Measurements from ENCODE around the gene ZNF236.

The ZNF236 gene

DNA sequence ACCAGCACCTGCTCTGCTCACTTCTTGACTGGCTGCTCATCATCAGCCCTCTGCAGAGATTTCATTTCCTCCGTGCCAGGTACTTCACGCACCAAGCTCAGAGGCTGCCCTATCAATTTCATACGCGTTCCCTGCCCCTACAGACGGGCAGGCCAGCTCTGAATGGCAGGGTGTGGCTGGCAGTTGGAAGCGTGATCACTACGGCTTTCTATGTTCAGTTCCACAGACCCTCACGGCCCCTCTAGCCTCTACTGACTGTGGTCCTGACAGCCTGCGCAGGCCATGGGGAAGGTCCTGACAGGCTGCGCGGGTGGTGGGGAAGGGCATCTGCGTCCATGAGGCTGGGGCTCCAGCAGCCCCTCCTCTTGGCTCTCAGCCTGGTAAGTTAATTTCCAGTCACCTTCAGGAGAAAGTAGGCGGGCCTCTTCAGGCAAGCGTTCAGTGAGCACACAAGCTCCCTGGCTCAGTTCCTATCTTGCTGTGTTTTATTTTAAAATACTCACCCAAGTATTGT, 154.8 kb downstream of the ZNF236 start:
- CTCF ChIA-PET: interaction anchor here (1.2 to 2.0 kb wide), 2 partner anchors 23 to 55 kb away, joined by 4 read pairs; no protein-coding TSS in a partner anchor
- no peaks in the 10 kb centered on the region for H3K27me3 Mint-ChIP-seq
- no peaks in the 10 kb centered on the region for H3K4me1 Mint-ChIP-seq
- no peak for DNase-seq
- H3K9me3 Mint-ChIP-seq: no peaks in the 10 kb centered on the region
- no peak overlapping the region for H3K27ac Mint-ChIP-seq
- no peak overlapping the region for H3K4me3 Mint-ChIP-seq
- no peaks in the 10 kb centered on the region for H3K36me3 Mint-ChIP-seq

DNA sequence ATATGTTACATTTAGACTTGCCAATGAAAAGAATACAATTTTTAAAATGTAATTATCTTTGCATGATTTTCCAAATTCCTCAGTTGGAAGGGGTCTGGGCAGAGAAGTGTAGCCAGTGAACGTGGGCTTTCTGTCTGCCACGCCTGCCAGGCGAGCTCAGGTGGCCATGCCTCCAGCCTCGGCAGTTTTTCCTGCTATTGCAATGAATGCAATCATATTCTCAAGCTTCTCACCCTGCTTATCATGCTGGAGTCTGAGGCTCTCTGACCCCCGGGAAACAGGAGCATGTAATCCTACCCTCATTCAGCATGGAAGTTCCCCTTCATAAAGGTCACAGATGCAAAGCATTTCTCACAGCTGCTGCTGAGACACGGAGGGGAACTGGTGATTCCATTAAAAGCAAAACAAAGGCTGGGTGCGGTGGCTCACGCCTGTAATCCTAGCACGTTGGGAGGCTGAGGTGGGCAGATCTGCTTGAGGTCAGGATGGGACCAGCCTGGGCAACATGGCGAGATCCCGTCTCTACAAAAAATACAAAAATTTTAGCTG, 155.4 kb downstream of the ZNF236 start:
- no peaks in the 10 kb centered on the region for H3K36me3 Mint-ChIP-seq
- CTCF ChIA-PET: interaction anchor here (1.2 to 2.0 kb wide), 2 partner anchors 23 to 55 kb away, joined by 4 read pairs; no protein-coding TSS in a partner anchor
- H3K9me3 Mint-ChIP-seq: no peaks in the 10 kb centered on the region
- DNase-seq: no peak
- no peaks in the 10 kb centered on the region for H3K4me1 Mint-ChIP-seq
- H3K4me3 Mint-ChIP-seq: no peak overlapping the region
- no peak overlapping the region for H3K27ac Mint-ChIP-seq
- H3K27me3 Mint-ChIP-seq: no peaks in the 10 kb centered on the region

DNA sequence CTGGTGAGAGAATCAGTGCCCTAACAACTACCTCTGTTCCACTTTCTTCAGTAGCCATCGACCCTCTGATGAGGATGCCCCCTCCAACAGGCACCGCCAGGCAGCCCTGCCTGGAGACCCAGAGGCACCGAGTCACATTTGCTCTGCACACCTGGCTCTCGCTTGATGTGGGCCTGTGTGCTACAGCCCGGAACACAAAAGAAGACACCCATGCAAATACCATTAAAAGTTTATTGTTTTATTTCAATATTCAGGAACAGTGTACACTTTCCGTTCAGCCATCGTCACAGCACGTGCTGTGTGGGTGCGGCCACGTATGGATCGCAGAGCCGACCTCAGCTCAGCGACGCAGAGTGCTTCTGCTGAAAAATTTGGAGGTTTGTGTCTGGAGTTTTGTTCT, 156.3 kb downstream of the ZNF236 start:
- Mint-ChIP-seq H3K36me3 (no peaks in the 10 kb centered on the region), H3K9me3 (no peaks in the 10 kb centered on the region), H3K4me1 (peaks cover 6% of the 10 kb centered on the region), H3K4me3 (no peak overlapping the region), H3K27me3 (no peaks in the 10 kb centered on the region), H3K27ac (no peak overlapping the region)
- DNase-seq: no peak
- CTCF ChIA-PET: interaction anchor here (2.0 kb wide), 1 partner anchor 22 kb away, joined by 4 read pairs; no protein-coding TSS in a partner anchor

DNA sequence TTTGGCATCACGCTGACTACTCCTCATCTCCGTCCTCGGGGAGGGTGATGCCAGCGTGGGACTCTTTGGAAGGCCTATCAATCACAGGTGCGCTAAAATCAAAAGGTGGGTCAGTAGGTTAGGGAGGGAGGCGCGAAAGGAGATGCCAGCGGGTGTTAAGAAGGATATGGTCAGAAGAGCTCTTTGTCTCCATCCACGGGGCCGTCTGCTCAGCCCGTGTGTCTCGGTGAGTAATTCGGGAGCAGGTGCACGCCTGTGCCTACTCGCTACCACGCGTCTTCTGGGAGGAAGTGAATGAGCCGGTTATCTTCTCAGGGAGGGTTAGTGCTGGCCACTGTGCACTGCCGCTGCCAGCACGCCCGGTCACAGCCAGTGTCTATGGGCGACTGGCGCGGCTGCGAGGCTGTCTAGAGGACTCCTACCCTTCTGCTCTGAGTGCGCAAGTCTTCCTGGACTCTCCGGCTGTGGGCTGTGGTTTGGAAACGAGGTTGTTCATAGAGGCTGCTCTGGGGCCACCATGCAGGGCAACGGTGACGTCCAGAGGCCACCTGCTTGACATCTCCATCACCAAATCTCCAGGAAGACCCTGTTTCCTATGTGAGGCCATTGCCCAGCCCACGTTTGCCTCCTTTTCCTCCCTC, 156.9 kb downstream of the ZNF236 start:
- Mint-ChIP-seq H3K9me3 (no peaks in the 10 kb centered on the region), H3K27ac (no peak overlapping the region), H3K36me3 (no peaks in the 10 kb centered on the region), H3K27me3 (no peaks in the 10 kb centered on the region), H3K4me1 (peaks cover 6% of the 10 kb centered on the region), H3K4me3 (no peak overlapping the region)
- DNase-seq: no peak
- CTCF ChIA-PET: no interaction called here

DNA sequence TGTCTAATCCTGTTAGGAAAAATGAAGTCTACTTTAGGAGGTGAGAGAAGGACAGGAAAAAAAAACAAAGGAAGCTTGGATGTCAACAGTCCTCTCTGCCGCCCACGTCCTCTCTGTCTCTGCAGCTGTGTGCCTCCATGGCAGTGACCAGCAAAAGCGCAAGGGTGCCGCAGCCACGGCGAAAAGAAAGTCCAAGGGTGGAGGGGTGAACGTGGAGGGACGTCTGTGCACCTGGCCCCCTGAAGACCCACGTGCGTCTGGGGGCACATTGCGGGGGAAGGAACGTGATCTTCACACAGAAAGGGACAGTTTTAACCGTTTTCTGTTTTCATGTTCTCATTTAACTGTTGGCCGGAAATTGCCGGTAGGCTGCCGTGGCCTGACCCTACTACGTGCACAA, 157.5 kb downstream of the ZNF236 start:
- no peak overlapping the region for H3K27ac Mint-ChIP-seq
- H3K4me1 Mint-ChIP-seq: peaks cover 6% of the 10 kb centered on the region
- CTCF ChIA-PET: no interaction called here
- no peaks in the 10 kb centered on the region for H3K9me3 Mint-ChIP-seq
- no peak overlapping the region for H3K4me3 Mint-ChIP-seq
- H3K36me3 Mint-ChIP-seq: no peaks in the 10 kb centered on the region
- no peak for DNase-seq
- no peaks in the 10 kb centered on the region for H3K27me3 Mint-ChIP-seq

DNA sequence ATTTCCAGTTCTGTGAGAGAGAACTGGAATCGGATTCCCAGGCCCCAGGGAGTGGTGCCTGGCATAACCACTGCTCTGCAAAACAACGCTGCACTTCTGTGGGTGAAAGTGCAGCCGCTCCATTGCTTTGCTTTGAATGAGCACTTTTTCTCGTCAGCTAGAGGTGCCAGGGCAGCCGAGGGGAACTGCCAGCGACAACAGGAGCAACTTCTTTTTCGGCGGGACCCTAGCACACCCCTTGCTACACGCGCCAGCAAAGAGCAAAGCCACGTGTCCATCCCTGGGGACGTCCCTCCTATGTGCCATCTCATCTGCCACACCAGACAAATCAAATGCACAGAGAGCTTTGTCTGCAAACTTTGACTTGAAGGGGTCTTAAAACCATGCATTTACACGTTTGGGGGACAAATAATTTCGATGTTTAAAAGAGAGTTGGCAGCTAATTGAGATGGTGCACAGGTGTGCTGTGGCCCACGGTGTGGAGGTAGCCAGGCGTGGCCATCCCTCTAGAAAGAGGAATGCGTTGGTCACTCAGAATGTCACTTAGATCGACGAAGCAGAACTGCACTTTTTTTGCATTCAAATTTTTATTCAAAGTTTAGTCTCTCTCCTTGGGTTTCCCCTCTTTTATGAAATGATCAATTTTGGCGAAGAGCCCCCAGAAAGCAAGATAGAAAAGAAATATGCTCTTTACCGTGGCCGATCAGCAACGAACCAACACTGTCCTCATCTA, 158.5 kb downstream of the ZNF236 start:
- Mint-ChIP-seq H3K4me1 (peaks cover 6% of the 10 kb centered on the region), H3K4me3 (no peak overlapping the region), H3K9me3 (no peaks in the 10 kb centered on the region), H3K27ac (no peak overlapping the region), H3K27me3 (no peaks in the 10 kb centered on the region), H3K36me3 (no peaks in the 10 kb centered on the region)
- no peak for DNase-seq
- CTCF ChIA-PET: interaction anchor here (1.3 kb wide), 1 partner anchor 59 kb away, joined by 6 read pairs; no protein-coding TSS in a partner anchor

DNA sequence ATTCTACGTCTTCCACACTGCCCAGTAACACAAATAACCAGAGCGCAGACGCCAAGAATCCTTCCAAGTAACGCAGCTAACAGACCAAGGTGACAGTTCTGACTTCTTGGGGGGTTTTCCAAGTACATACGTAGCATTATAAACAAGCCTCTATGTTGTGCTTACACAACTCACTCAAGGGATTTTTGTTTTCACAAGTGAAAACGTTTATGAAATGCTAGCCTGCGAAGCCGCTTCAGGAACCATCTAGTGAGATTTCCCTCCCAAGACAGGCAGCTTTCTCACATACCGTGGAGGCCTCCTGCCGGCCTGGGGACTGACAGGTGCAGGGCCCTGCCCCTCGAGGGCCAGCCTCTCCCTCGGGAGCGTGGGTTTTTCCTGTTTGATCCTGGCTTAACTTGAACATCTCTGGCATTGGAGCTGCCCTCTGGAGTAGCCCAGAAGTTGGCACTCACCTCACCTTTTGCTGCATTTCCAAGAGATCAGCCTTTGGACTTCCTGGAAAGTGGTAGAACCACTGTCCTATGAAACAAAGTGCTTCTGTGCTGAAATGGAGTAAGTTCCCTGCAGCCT, 159.1 kb downstream of the ZNF236 start:
- no peaks in the 10 kb centered on the region for H3K9me3 Mint-ChIP-seq
- no peak for DNase-seq
- H3K4me1 Mint-ChIP-seq: peaks cover 6% of the 10 kb centered on the region
- no peak overlapping the region for H3K4me3 Mint-ChIP-seq
- H3K27me3 Mint-ChIP-seq: no peaks in the 10 kb centered on the region
- H3K27ac Mint-ChIP-seq: no peak overlapping the region
- CTCF ChIA-PET: interaction anchor here (1.3 kb wide), 1 partner anchor 60 kb away, joined by 6 read pairs; no protein-coding TSS in a partner anchor
- no peaks in the 10 kb centered on the region for H3K36me3 Mint-ChIP-seq

DNA sequence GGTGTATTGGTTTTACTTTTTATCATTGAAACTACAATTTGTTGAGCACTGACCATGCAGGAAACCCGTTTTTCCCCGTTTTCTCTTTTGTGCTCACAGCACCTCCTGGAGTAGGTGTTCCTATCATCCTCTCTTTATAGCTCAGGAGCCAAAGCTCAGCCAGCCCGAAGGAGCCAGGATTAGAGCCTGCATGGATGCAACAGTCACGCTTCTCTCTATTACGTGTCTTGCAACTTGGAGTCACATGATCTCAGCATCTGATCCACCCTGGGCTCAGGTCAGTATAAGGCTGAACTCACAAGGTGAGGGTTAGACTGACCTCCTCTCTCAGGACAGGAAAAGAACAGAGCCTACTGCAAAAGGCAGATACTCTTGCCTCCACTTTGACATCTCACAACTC, 159.7 kb downstream of the ZNF236 start:
- Mint-ChIP-seq H3K9me3 (no peaks in the 10 kb centered on the region), H3K4me1 (peaks cover 6% of the 10 kb centered on the region), H3K4me3 (no peak overlapping the region), H3K27ac (no peak overlapping the region), H3K36me3 (no peaks in the 10 kb centered on the region), H3K27me3 (no peaks in the 10 kb centered on the region)
- DNase-seq: no peak
- CTCF ChIA-PET: interaction anchor here (0.8 to 5.4 kb wide), 10 partner anchors 18 to 669 kb away, joined by 3 to 76 read pairs (median 6); no protein-coding TSS in a partner anchor

DNA sequence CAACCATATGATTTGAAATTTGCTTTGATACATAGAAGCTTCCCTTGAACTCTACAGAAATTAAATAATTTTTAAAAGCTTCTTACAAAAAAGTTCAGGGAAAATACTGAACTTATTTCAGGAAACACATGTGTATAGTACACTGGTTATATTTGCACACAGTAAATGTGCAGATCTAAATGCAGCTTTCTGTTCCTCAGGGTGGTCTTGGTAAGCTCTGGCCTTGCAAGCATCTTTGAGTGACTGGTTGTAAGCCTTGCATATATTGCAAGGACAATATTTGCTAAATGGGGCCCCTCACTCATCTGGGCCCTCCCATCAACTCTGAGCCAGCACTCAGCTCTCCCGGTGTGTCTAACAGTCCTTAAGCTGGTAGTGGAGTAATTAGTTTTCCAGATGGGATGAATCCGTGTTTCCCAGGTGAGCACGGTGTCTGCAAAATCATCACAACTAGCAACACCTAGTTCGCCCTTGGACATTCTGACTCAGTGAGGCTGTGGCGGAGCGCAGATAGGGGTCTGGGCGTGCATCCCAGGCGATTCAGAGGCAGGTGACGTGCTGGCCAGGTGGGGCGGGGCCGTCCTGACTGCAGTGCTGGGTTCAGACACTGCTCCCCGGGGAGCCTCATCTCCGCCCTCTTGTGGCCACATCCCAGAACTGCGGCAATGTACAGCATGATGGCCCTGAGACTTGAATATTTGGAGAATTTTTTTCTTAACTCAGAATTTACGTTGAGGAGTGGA, 160.7 kb downstream of the ZNF236 start:
- Mint-ChIP-seq H3K4me1 (peaks cover 6% of the 10 kb centered on the region), H3K9me3 (no peaks in the 10 kb centered on the region), H3K27ac (no peak overlapping the region), H3K27me3 (peaks cover 2% of the 10 kb centered on the region), H3K4me3 (no peak overlapping the region), H3K36me3 (no peaks in the 10 kb centered on the region)
- CTCF ChIA-PET: interaction anchor here (0.6 to 5.4 kb wide), 25 partner anchors 12 to 668 kb away, joined by 3 to 76 read pairs (median 4); no protein-coding TSS in a partner anchor
- DNase-seq: peak; percentile 94

DNA sequence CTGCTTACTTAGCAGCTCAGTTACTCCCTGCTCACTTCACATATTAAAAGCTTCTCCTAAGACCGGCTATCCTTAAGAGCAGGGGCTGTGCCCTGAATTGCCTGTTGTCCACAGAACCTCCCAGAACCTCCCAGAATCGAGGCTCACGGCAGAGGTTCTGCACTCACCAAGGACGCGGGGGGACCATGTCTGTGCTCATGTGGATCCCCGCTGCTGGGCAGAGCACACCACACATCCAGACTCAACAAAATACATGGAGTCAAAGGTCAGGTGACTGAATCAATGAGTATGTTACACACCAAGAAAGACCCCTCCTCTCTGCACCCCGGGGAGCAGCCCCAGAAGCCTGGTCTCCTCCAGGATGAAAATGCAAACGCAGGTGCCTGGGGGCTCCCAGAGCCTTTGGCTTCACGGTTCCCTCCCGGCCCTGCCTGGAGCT, 161.3 kb downstream of the ZNF236 start:
- Mint-ChIP-seq H3K36me3 (no peaks in the 10 kb centered on the region), H3K9me3 (no peaks in the 10 kb centered on the region), H3K27me3 (peaks cover 7% of the 10 kb centered on the region), H3K4me3 (no peak overlapping the region), H3K4me1 (peaks cover 6% of the 10 kb centered on the region), H3K27ac (no peak overlapping the region)
- no peak for DNase-seq
- CTCF ChIA-PET: interaction anchor here (0.7 to 5.4 kb wide), 23 partner anchors 8 to 583 kb away, joined by 3 to 76 read pairs (median 4); no protein-coding TSS in a partner anchor

DNA sequence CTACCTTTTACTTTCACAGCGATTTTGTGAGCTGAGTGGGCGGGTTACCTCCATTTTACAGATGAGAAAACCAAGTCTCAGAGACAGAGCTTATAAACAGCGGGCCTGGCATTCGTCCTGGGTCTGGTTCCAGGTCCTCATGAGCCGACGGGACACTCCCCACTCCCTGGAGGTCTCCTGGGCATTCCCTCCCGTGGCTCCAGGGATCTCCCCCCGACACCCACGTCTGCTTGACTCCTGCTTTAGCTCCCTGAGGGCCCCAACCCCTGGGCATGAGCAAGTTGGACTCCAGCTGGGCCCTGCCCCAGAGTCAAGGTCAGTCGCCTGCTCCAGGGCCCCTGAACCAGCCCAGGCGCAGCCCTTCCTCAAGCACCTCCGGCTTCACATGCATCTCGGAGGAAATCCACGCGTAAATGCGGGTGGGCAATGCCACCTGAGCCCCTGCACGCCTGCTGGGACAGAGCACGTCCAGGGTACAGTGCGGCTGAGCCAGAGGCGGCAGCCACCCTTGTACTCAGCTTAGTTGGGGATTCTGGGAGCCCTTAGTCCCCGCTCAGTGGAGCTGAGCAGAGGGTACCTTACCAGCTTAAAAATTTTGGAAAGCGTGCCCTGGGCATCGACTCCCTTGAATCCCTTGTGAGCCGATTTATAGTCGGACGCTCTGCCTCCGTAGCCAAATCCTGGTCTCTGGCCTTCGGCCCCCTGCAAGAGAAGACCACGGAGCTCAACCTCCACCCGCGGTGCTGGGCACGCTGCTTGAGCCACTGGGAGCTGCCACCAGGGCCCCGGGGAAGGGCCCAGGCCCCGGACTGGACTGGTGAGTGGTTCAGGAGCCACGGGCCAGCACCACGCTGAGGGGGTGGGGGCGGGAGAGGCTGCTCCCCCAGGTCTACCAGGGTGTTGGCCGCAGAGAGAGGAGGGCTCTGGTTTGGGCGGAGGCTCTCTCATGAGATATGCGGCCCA, 162.1 kb downstream of the ZNF236 start:
- no peak overlapping the region for H3K27ac Mint-ChIP-seq

DNA sequence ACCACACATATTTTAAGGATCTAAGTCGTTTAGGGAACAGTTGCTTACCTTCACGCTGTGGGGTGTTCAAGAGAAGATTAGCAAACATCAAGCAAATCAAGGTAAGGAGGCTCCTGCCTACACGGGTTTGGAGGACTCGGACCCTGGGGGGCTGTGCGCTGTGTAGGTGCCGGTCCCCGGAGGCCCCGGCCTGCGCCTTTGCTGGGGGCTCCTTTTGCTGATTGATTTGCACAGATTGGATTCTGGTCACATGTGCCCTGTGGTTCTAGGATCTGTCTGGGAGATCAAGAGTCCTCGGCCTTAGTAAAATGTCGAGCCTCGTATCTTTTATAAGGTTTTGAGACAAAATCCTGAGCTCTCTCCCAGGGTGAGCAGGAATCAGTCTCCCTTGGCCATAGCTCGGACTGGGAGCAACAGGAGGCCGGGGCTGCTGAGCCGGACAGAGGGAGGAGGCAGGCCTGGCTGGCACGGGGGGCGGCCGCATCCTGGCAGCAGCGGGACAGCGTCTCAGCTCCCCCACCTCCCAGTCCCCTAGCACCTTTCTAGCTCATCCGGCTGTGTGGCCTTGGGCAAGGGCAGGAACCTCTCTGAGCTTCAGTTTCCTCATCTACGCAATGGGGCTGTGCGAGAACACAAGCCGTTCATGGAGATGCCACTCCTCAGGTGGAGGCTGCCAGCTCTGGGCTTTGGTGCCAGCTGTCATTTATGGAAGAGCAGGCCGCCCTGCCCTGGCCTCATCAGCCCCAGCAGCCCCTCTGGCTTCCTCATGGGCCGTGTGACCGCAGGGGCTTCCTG, 163.0 kb downstream of the ZNF236 start:
- Mint-ChIP-seq H3K27me3 (peaks cover 10% of the 10 kb centered on the region), H3K36me3 (no peaks in the 10 kb centered on the region), H3K9me3 (no peaks in the 10 kb centered on the region), H3K27ac (no peak overlapping the region), H3K4me3 (no peak overlapping the region), H3K4me1 (peaks cover 6% of the 10 kb centered on the region)
- CTCF ChIA-PET: interaction anchor here (0.7 to 5.4 kb wide), 9 partner anchors 9 to 184 kb away, joined by 3 to 76 read pairs (median 4); no protein-coding TSS in a partner anchor
- DNase-seq: no peak

More for the DNA sequence above, 162.1 kb downstream of the ZNF236 start:
- H3K27me3 Mint-ChIP-seq: peaks cover 10% of the 10 kb centered on the region
- H3K4me3 Mint-ChIP-seq: no peak overlapping the region
- CTCF ChIA-PET: interaction anchor here (0.7 to 5.4 kb wide), 18 partner anchors 9 to 288 kb away, joined by 3 to 76 read pairs (median 4); no protein-coding TSS in a partner anchor
- peaks cover 6% of the 10 kb centered on the region for H3K4me1 Mint-ChIP-seq
- H3K9me3 Mint-ChIP-seq: no peaks in the 10 kb centered on the region
- no peaks in the 10 kb centered on the region for H3K36me3 Mint-ChIP-seq
- no peak for DNase-seq

Data from activated naive CD4-positive, alpha-beta T cell treated with anti-CD3 and anti-CD28 coated beads, Interleukin-2, amount 10 ng/mL, durations not matched to agents 7 days and 5 days (primary cell).